HEK293T (cell line): ENCODE data around the gene RIPOR1.

ENCODE experiments used
- BHLHE40 ChIP-seq: fragments of 450-650 bp; IDR thresholded peaks from 2 replicates; pipeline ENCODE4 v1.6.1; 2016; ENCODE audit warnings: mild to moderate bottlenecking, moderate library complexity, borderline replicate concordance
- ELF4 ChIP-seq: fragments of 450-650 bp; IDR thresholded peaks from 2 replicates; pipeline ENCODE4 v1.6.1; 2017; ENCODE audit warnings: antibody characterized with exemption
- FOXA1 ChIP-seq: fragments of 450-650 bp; IDR thresholded peaks from 2 replicates; pipeline ENCODE4 v1.6.1; 2016; ENCODE audit warnings: mild to moderate bottlenecking
- FOXM1 ChIP-seq: fragments of 450-650 bp; IDR thresholded peaks from 2 replicates; pipeline ENCODE4 v1.6.1; 2017; ENCODE audit warnings: mild to moderate bottlenecking, borderline replicate concordance
- SP1 ChIP-seq: fragments of 450-650 bp; IDR thresholded peaks from 2 replicates; pipeline ENCODE4 v1.6.1; 2017

- TF ChIP-seq SP1: no peak
- TF ChIP-seq BHLHE40: no peak
- no peak for TF ChIP-seq ELF4
- TF ChIP-seq FOXM1: no peak
- no peak for TF ChIP-seq FOXA1
Observed at GRCh38 chr16:67546091-67546501, 17.5 kb downstream of the RIPOR1 start.
